ENCODE measurements around the gene PIGW. TPM values are rescaled to one million over a fixed set of nuclear protein-coding genes. Genes with fewer than 3 reads are reported as not detected.

PIGW gene, protein sequence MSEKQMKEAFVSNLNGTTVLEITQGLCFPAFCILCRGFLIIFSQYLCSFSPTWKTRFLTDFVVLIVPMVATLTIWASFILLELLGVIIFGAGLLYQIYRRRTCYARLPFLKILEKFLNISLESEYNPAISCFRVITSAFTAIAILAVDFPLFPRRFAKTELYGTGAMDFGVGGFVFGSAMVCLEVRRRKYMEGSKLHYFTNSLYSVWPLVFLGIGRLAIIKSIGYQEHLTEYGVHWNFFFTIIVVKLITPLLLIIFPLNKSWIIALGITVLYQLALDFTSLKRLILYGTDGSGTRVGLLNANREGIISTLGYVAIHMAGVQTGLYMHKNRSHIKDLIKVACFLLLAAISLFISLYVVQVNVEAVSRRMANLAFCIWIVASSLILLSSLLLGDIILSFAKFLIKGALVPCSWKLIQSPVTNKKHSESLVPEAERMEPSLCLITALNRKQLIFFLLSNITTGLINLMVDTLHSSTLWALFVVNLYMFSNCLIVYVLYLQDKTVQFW
- 5.4 and 9.7 TPM in 2 replicates for total RNA-seq

DNA sequence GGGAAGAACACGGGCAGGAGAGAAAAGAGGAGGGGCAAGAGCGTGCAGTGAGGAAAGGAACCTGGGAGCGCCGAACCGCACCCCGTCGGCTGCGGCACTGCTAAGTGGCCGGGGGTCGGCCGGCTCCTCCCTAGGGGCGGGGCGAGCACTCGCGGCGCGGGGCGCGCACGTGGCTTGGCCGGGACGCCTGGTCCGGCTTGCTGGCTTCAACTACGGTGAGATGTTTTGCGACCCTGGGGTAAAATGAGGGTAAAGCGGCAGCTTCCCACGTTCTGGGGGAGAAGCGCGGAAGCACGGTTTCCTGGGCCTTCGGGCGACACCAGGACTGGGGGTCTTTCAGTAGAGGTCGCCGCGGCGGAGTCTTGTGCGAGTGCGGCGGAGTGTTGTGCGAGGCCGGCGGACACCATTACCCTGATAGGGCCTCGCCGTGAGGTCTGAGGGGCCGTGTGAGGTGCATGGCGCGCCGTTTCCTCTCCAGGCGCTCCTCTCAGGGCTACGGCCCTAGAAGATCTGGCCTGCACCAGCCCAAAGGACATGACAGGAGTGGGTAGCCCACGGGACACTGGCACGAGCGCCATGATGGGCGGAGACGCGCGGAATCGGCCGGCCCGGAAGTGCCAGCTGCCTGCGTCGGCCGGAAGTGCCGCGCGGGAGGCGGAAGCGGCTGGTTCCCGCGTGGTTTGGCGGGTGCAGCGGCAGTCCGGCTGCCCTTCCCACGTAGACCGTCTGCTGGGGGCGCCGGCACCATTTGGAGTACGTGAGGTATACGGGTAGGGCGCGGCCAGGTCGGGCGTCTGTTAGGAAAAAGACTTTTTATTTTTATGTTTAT is at the start of gene PIGW, which contains the start of gene MYO19:
TSS of gene PIGW (plus strand) at position 148 of the 829 bp plus-strand sequence. CDS start 2,115 bp downstream, outside the sequence.
TSS of gene MYO19 (minus strand) at position 29 of the 829 bp plus-strand sequence. CDS start 2,330 bp downstream, outside the sequence.

DNA sequence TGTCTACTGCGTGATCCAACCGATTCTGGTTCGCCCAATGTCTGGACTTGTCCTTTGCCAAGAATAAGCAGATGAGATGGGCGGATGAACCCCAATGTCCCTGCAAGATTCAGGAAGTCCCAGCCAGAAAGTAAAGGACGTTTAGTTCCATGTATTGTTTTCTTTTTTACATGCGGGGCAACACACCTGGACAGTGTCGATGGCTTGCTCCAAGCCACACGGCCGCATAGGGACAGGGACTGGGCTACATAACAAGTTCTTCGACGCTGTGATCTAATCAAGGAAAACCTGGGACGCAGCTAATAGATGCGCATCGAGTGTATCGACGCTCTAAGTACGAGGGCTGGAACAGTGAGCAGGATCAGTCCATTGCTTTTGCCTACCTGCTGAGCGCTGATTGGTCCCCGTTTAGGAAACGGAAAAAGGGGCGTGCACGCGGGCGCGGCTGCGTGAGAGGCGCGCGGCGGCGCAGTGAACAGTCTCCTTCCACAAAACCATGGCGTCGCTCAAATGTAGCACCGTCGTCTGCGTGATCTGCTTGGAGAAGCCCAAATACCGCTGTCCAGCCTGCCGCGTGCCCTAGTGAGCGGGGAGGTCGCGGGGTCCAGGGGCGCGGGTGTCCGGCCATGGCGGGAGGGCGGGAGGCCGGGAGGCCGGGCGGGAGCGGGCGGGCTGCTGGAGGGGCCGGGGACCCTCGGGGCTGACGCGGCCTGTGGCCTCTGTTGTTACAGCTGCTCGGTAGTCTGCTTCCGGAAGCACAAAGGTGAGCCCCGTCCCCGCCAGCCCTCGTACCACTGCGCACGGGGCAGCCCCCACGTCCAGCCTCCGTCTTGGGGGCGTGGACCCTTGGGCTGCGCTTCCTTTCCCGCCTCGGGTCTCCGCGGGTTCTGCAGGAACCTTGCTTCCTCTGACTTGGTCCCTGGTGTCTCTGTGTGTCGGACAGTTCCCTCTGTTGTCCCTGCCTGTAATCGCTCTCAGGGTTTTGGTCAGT is 48.3 kb upstream of the PIGW start, which contains the start of gene ZNHIT3:
TSS of gene ZNHIT3 (plus strand) at position 478 of the 991 bp plus-strand sequence. CDS start at position 497, 19 bp downstream.

DNA sequence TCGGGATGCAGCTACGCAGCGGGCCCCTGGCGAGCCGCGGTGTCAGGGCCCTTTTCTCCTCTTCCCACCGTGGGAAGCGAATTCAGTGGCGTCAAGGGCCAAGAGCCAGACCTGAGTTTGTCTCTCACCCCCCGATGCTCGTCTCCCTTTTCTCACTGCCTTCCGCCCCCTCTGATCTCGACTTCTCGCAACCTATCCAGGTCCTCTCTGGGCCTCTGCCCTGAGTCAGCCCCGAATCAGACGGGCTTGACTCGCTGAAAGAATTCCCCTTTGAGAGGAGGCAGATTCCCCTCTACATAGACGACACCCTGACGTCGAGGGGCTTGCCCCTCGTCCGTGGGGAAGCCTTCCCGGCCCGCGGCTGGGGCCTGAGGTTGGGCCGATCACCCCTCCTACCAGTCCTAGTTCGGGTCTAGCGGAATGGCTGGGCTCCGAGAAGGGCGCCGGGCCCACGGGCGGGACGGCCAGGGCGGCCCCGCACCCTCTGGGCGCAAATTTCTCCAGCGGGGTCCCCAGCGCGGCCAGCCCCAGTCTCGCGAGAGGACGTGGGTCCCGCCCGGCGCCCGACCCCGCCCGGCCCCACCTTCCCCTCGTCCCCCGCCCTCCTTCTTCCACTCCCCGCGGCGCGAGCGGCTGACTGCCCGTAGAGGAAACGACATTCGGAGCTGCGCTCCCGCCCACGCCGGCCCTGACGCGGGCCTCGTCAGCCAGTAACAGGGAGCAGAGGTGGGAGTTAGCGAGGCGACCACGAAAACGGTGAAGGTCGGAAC is 9.7 kb downstream of the PIGW start, which contains the start of gene GGNBP2:
TSS of gene GGNBP2 (plus strand) at position 613 of the 770 bp plus-strand sequence. CDS start 806 bp downstream, outside the sequence.

Other genes starting within 250 kb of the PIGW start
- gene TBC1D3G, start 211.1 kb upstream of the PIGW start, total RNA-seq: not detected in 2 replicates
- not detected in 2 replicates for gene TBC1D3H, start 146.6 kb upstream of the PIGW start, total RNA-seq
- 37.1 and 37.5 TPM in 2 replicates for gene ZNHIT3, start 48.3 kb upstream of the PIGW start, total RNA-seq
- 20.9 and 30.7 TPM in 2 replicates for gene MYO19, start 119 bp upstream of the PIGW start, total RNA-seq
- gene GGNBP2, start 9.9 kb downstream of the PIGW start, total RNA-seq: 27.9 and 31.1 TPM in 2 replicates
- 2.6 and 4.0 TPM in 2 replicates for gene DHRS11, start 56.9 kb downstream of the PIGW start, total RNA-seq
- 5.8 and 6.7 TPM in 2 replicates for gene MRM1, start 66.6 kb downstream of the PIGW start, total RNA-seq